NK-92 (cell line): ENCODE data around the gene ARSB.

Source experiments
- DNase-seq: peaks from one replicate; lab custom pipeline; 2025; ENCODE audit not compliant: unreplicated experiment; lab: John Stamatoyannopoulos, UW

ARSB gene

DNA sequence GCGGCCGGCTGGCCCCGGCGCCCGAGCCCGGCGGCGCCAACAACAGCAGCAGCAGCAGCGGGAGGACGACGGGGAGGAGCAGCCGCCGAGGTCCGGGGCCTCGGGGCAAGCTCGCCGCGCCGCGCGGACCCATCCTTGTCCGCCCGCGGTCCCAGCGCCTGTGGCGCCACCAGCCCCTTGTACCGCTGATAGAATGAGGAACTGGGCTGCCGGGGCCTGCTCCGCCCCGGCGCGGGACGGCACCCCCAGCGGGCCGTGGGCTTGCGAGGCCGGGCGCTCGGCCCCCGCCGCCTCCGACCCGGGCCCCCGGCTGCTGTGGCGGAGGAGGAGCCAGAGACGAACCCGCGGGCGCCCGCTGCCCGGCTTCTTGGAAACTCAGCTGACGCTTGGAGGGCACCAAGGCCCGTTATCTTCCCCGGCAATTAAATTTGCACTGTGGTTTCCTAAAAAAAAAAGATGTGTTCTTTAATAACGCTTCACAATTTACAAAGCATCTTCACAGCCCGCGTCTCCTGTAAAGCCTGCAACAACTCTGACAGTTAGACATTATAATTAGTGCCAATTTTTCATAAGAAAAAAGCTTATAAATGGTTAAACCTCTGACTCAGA is at the start of gene ARSB:
Gene ARSB (minus strand): TSS at position 195 of the 609 bp plus-strand sequence. CDS start 62 bp downstream, at position 133.
- no peak for DNase-seq

DNA sequence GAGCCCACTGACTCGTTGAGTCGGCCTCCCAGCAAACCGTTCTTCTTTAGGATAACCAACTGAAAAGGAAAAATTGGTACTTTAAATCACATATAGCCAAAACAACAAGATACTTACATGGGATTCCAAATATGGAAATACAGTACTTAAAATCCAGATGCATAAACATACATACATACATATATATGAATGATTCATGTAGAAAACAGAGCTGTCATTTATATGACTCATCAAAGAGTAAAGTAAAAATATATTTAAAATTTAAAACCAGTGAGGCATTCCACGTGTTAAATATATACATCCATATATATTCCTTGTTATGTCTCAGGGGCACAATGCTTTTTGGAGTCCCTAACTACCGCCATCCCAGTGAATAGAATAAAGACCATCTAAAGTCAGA is 47.7 kb upstream of the ARSB start:
- DNase-seq: no peak

DNA sequence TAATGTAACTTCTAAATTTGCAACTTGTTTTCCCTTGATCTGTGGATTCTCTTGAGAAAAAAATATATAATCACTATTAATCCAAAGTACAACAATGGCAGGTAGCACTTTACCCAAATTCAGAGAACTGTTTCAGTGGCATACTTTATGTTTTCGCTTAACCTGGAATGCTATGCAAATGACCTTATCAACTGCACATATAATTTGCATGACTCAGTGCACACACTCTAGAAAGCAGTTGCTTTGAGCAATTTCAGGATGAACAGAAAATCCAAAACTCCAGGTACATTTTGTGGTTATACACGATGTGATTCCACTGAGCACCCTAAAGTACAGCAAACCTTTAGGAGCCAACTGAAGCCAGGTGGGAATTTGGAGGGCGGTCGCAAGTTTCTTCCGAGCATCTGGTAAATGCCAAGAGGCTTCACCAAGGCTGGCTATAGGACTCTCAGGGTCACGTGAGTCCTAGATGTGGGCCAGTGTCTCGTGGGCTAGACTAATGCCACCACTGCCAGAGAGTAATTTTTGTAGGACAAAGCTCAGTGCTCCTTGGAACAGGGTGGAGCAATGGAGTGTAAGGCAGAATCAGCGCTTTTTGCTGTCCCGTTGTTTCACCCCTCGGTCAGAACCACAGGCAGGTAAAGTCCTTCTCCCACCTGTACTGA is 47.1 kb upstream of the ARSB start:
- no peak for DNase-seq

DNA sequence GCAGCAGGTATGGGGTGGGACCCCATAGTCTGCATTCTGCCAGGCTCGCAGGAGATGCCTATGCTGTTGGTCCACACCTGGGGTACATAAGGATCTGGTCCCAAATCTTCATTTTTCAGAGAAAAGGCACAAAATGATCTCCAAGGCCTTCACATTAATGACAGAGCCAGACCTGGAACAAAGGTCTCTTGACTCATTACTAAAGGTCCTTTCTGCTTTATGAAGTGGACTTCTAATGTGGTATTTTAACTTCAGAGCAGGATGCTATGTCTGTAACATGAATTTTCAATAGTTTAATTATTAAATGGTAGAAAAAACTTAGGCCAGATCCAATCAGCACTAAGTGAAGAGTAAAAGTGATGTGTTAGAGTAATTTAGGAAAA is 46.4 kb upstream of the ARSB start:
- no peak for DNase-seq

DNA sequence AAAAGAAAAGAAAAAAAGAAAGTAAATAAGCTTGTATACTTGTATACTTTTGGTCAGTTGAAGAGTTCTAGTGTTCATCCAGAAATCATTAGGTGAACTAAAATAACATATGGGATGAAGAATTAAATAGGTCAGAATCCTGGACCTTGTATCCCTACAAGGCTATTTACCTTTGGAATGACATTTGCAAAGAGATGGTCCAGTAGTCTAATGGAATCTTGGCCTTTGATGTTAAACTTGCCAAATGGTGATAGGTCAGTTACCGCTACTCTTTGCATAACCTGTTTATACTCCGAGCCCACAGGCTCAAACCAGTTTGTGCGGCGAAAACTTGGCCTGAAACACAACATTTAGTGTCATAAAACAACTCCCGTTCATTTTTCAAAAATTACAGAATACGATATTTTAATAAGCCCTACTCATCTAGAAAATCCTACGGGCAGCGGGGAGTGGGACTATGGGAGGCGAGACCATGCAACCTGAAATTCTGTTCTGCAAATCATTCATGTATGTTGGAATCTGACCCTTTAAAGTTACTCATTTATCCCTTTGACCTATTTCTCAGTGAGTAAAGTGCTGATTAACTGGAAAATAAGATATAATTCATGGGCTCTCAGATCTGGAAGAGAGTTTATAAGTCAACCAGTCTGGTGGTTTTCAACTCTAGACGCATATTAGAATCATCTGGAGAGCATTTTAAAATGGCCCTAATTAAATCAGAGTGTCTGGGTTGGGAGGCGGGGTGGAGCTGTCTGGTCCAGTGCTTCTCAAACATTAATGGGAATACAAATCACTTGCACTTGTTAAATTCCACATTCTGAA is 45.8 kb upstream of the ARSB start:
- DNase-seq: no peak

DNA sequence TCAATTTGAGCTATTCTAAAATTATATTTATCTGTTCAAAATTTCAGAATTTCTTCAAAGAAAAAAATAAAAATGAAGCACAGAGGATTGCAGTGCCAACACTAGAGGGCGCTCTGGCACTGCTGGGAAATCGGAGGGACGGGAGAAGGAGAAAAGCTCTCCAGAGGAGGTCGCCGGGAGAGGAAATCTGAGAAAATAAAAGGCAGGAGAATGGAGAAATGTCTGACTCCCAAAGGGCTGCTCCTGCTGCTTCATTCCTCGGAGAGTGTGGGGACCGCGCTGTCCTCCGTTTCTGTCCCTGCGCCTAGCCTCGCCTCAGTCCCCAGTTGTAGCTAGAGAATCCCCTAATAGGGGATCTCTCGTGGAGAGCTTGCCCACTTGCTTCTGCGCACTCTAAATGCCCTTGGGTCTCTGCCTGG is 40.0 kb upstream of the ARSB start:
- DNase-seq: no peak

DNA sequence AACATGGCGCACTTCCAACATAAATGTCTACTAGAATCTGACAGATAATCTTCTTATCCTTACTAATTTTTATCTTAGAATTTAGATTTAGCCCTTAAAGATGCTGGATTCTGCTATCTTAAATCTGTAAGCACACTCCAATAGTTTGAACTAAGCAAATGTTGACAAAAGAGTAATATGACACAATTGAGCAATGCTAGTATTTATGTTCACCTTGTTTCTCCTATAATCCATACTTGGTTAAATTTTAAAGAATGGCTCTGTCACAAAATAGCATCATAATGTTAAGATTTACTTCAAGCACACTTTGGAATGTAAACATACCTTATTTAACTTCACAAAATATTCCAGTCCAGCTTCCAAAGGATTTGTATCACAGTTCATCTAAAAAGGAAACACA is 38.8 kb upstream of the ARSB start:
- no peak for DNase-seq

- no peak for DNase-seq
Observed at GRCh38 chr5:79023348-79023747, 38.2 kb upstream of the ARSB start.

DNA sequence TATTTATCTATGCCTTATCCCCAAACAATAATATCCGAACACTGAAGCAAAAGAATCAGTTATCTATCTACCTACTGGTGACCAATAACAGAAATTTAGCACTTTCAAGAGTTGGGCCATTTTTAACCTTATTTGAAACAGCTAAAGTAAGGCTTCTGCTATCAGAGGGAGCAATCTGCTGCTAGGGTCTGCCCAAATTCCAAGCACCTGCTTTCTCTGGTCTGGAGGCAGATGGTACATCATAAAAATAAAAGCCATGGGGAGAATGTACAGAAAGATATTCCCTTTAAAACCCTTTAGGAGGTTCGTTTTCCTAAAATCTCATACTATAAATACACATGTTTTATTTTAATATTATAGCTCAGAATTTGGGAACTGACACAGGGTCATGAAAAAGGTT is 37.7 kb upstream of the ARSB start:
- DNase-seq: no peak

DNA sequence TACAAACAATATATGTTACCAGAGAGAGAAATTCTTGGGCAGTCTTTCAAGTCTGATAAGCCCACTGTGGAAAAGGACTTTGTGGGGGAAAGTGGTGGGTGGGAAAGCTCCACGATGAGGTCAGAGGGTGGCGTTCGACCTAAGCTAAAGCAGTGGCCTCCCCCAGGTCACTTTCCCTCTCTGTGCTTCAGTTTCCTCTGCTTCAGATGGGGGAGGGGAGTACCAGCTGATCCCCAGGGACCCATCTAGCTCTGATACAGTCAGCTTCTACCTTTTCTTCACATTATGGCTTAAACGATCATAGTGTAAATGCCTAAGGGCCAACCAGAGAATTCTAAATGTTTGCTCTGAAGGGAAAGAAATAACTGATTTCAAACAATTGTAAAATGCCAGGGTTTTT is 36.6 kb upstream of the ARSB start:
- no peak for DNase-seq

- no peak for DNase-seq
Observed at GRCh38 chr5:79020861-79021561, 35.9 kb upstream of the ARSB start.

GRCh38 chr5:79014631-79015030 is 29.5 kb upstream of the ARSB start:
- DNase-seq: no peak

- no peak for DNase-seq
Observed at GRCh38 chr5:79011869-79012268, 26.8 kb upstream of the ARSB start.

DNA sequence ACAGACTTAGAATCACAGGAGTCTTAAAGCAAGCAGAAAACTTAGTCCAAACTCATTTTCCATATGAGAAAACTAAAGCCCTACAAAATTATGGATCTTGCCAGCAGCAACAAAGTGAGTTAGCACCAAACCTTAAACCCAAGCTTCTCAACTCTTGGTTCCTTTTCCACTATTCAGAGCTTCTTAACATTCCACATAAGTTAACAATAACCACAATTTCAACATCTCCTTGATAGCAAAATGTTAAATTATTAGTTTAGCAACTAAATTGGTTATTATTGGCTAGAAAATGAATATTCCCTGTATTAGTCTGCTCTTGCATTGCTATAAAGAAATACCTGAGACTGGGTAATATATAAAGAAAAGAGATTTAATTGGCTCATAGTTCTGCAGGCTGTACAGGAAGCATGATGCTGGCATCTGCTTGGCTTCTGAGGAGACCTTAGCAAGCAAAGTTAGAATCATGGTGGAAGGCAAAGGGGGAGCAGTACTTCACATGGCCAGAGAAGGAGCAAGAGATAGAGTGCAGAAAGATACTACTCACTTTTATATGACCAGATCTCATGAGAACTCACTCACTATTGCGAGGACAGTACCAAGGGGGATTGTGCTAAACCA is 26.2 kb upstream of the ARSB start:
- no peak for DNase-seq

- no peak for DNase-seq
Observed at GRCh38 chr5:79008362-79008761, 23.3 kb upstream of the ARSB start.

GRCh38 chr5:79007872-79008271 is 22.8 kb upstream of the ARSB start:
- DNase-seq: no peak

DNA sequence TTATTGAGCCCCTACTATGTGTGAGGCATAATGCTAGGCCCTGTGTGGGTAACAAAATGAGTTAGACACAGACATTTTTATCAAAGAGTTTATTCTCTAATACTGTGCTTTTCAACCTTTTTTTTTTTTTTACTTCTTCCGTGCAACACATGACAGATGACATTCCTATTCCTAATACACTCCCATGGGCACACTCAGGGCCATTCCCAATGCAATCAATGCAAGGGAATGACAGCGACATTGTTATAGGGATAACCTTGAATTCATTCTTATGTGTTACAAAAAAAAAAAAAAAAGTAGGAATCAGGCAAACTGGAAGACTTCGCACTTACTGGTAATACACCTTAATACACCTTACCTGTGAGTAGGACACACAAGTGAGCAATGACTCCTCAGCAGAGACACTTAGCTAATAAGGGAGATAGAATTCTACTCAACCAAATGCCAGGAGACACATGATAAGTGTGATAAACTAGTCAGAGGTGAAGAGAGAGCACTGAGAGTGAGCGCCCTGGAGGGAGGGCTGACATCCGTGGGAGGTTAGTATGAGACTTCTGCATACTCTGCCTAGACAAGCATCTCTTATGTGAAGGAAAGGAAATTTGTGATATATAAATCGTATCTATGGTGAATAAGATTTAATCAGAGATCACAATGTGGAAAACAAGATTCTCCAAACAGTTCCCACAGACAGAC is 21.0 kb upstream of the ARSB start:
- DNase-seq: no peak

GRCh38 chr5:79005151-79005550 is 20.0 kb upstream of the ARSB start:
- no peak for DNase-seq

GRCh38 chr5:79002374-79002773 is 17.3 kb upstream of the ARSB start:
- no peak for DNase-seq

DNA sequence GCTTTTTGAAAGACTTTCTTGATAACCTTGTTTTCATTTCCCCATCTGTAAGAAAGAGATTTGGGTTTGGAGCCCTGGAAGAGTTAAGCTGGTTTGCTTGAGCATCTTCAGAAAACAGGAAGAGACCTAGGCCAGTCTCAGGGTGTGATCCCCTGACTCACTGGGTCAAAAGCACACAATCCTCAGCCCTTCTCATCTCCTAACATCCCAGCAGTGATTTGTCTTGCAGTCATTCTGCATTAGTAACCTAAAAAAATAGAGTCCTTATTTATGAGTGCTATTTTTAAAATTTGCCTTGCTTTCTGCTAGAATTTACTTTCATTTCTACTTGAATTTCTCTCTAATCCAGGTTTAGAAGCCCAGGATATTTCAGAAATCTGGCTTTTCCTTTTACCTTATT is 16.4 kb upstream of the ARSB start:
- no peak for DNase-seq

- no peak for DNase-seq
Observed at GRCh38 chr5:78997090-78997489, 12.0 kb upstream of the ARSB start.
